GM18907 (cell line): ENCODE data around the gene MAN1C1.
A peak's percentile ranks its signal among the peaks of the same experiment; 100 is the strongest.

ENCODE experiments used
- ATAC-seq: cut with Tn5 transposase; IDR thresholded peaks from one replicate; pipeline ENCODE4 v1.9.1; 2021; ENCODE audit warnings: mild to moderate bottlenecking, moderate library complexity; ENCODE audit not compliant: unreplicated experiment

The MAN1C1 gene

DNA sequence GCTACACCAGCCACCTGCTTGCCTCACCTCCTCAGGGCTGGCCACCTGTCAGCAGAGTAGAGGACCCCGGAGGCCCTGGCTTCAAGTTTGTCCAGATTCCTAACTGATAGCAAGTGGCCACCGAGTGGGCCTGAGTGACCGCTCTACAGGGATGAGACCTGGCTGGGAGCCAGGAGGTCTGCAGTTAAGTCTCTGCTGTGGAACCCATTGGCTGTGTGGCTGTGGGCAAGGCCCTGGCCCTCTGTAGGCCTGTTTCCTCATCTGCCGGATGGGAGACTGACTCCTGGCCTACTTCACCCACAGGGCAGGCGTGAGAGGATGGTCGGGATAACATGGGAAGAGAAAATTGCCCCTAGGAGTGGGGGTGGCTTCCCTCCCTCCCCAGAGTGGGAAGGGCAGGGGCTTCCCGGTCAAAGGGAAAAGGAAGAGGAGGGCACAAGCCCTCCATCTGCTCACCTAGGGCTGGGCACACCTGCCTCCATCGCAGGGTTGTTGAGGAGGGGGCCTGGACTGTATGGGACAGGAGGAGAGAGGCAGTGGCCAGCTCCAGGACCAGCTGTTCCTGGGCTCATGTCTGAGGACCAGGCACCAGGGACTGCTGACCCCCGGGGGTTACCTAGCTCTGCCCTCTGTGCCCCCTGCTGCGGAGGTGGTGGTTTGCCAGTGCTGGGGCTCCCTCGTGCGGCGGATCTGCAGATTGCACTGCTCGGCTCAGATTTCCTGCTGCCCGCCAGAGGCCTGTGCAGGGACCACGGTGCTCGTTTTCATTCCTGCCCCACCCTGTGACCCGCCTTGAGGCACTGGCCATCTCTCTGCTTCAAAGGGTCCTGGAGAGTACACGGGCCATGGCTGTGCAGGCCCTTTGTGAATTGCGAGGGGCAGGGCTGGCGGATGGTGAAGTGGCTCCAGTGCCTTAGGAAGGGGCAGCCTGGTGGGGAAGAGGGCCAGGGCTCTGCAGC lies 194.0 kb downstream of the MAN1C1 start:
- ATAC-seq, result no peak

DNA sequence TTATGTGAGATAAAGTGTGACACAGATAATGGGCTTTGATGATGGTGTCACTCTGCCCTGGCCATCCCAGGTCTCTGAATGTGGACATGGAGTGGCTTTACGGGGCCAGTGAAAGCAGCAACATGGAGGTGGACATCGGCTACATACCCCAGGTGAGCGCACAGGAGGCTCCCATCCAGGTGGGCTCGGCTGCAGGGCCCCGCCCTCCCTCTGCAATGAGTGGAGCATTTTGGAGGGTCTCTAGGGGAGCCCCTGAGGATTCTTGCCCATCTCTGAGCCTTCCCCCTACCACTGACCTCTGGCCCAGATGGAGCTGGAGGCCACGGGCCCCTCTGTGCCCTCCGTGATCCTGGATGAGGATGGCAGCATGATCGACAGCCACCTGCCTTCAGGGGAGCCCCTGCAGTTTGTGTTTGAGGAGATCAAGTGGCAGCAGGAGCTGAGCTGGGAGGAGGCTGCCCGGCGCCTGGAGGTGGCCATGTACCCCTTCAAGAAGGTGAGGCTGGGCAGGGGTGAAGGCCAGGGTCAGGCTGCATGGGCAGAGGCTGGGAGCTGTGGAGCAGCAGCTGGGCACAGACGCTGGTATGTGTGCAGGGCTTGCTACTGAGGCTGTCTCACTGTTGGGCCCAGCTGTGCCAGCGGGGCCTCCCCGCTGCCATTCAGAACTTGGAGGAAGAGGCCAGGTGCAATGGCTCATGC lies 194.9 kb downstream of the MAN1C1 start:
- no peak for ATAC-seq

DNA sequence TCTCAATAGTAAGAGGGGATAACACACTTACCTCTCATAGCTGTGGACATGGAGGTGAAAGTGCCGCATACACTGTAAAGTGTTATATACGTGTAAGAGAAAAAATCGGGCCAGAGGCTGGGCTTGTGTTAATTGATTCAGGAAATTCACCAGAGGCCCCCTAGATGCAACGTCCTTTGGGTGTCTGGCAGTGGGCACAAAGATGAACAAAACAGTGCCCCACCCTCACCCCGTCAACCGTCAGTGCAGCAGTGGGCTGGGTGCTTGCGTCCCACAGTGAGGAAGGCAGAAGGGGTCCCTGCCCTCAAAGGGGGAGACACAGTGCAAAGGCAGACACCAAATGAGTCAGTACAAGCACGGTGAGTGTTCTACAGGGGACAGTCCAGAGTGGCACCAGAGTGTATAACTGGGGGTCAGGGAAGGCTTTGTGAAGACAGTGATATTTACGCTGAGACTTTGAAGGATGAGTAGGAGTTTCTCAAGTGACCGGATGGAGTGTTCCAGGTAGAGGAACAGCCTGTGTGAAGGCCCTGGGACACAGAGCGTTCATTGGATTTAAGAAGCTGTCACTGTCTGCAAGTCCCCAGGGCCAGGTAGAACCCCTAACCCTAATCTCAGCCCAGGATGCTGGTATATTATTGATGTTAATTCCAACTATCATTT lies 196.6 kb downstream of the MAN1C1 start:
- ATAC-seq, result no peak

DNA sequence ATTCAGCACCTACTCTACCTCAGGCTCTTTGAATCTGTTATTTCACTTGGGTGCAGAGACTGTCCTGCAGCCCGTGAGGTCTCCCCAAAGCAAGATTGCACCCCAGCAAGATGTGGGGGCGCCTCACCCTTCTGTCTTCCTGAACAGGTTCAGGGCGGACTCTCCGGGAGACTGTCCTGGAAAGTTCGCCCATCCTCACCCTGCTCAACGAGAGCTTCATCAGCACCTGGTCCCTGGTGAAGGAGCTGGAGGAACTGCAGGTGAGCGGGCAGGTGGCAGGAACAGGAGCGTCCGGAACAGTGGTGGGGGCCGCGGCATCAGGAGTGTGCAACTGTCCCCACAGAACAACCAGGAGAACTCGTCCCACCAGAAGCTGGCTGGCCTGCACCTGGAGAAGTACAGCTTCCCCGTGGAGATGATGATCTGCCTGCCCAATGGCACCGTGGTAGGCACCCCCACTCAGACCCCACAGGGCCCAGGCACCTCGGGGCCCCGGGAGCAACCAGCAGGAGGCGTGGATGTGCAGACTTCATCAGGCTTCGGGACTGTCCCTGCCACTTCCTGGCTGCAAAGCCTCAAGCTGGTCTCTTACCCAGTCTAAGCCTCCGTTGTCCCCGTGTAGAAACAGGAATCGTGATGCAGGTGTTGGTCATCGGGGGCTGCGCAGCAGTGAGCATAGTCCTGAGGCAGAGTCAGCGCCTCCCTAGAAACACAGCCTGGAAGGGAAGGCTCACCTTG lies 197.3 kb downstream of the MAN1C1 start:
- no peak for ATAC-seq

DNA sequence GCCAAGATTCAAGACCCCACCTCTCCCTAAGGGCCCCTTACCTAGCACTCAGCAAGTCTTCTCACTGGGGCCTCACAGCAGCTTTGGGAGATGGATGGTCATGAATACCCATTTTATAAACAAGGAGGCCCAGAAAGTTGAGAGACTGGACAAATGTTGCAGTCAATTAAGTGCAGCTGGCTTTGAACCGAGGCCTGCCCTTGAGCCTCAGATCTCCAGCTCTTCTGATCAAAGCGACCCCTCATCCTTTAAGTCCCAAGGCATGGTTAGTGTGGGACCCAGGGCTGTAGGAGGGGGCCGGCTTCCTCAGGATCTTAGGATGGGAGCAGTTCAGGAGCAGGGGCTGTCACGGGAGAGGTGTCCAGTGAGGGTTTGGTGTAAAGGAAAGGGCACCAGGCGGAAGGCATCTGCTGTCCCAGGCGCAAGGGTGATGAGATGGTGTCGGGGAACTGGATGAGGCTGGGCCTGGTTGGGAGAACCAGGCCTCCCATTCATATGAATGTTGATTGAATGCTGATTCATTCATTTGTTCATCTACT lies 198.0 kb downstream of the MAN1C1 start:
- ATAC-seq, result no peak

DNA sequence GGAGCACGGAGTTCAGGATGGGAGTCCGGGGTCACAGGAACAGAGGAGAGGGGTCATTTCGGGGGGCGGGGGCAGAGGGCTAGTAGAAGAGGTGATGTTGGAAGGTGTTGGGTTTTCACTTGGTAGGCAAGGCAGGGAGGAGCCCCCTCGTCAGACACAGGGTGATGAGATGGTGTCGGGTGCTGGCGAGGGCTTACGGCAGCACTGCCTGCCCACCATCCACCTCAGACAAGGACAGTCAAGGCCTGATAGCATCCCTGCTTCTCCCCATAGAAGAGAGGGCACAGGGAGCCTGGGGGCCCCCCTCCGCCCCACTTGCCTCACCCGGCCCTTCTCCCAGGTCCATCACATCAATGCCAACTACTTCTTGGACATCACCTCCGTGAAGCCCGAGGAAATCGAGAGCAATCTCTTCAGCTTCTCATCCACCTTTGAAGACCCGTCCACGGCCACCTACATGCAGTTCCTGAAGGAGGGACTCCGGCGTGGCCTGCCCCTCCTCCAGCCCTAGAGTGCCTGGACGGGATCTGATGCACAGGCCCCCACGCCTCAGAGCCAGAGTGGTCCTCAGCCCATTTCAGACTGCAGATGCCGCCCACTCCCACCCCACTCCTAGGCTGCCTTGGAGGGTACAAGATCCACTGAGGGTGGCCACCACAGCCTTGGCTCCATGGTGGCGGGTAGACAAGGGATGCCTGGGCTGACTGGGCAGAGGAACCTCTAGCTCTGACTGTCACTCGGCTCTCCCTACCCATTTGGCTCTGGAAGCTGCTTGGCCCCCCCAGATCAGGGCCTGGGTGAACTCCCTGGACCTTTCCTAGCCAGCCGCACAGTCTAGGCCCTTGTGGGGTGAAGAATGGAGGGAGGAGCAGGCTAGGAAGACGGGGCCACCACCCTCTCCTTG lies 198.9 kb downstream of the MAN1C1 start:
- no peak for ATAC-seq

DNA sequence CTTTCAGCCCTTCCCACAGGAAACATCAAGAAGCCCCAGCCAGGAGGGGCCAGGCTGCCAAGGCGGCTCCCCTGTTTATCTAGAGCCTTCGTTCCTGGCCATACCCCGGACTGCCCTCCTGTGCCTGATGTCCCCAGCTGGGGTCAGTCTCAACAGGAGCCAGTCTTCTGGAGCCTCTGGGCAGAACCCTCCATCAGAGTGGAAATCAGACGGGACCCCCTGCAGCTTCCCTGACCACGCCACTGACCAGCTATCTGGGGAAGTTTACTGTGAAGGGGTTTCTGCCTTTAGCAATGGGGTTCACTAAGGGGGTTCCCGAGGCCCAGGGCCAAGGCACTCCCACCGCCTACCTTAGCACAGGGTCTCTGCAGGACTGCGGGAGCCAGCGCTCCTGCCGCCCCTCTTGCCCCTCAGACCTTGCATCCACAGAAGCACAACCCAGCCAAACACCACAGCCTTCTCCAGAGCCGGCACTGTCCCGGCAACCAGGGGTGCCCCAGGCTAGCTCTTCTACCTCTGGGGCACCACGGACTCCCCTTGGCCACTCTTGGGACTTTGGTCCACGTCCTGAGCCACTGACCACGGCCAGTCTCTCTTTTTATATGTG lies 199.6 kb downstream of the MAN1C1 start:
- ATAC-seq, result no peak

DNA sequence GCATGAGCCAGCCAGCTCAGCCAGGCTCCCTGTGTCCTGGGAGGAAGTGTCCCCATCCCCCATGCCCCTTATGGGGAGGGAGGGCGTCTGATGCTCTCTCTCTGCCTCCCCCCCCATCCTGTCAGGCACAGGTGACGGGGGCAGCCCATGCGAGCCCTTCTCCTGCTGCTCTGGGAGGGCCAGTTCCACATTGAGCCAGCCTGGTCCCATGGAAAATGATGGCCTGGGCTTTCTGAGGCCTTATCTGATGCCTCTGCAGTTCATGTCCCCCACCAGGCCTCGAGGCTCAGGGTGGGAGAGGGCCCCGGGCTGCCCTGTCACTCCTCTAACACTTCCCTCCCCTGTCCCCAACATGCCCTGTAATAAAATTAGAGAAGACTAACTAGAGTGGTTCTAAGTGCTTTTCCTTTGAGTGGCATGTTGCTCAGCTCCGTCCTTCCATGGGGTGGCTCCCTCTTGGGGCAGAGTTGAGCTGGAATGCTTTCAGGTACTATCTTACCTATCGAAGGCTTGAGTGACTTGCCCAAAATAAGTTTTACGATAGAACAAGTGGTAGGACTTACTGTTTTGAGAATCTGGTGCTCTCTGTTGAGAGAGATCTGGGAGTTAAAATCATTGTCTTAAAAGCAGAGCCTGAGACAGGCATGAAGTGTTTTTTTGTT lies 201.4 kb downstream of the MAN1C1 start:
- no peak for ATAC-seq

DNA sequence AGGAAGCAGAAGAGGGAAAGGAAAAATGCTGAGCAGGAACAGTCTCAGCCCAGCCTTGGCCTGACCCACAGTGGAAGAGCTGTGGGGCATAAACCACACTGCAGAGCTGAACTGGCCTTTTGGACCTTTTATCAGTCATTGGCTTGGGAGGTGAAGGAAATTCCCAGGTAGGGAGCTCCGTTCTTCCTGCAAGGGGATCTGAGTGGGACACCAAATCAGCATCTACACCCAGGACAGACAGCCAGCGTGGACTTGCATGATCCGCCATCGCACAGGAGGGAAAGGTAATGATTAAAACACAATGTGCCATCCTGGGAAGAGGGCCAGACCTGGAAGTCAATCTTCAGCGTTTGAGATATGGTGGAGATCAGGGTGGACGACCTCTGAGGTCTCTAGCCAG lies 202.0 kb downstream of the MAN1C1 start:
- no peak for ATAC-seq

DNA sequence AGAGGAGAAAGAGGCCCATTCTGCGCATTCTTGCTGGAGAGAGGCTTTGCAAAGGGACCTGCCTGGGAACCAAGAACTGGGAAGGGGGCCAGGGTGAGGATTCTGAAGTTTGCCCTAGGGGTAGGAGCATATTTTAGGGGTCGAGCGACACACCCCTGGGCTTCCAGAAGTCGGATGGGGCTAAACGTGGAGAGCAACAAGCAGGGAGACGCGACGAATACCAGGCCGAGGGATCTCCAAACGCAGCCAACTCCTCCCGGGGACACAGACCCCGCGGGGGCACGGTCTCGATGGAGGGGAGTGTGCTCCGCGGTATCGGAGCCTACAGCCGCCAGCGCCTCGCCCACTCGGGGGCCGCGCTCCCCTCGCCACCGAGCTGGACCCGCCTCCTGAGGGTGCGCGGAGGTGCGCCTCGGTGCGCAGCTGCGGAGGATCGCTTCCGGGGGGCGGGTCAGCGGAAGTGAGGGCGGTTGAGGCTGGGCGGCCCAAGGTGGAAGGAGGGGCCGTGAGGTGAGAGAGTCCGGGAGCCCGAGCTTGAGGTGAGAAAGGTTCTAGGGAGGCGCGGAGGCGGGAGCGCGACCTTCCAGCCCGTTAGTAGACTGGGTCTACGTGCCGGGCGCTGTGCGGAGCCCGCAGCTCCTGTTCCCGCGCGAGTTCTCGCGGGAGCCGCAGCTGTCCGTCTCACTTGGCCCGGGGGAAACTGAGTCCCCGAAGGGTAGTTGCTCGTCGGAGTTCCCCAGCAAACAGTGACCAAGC lies 203.1 kb downstream of the MAN1C1 start, which contains the start of gene MTFR1L:
Gene MTFR1L (plus strand): TSS at position 464 of the 756 bp plus-strand sequence. CDS start 3,151 bp downstream, outside the sequence.
- ATAC-seq, result peak; percentile 85

DNA sequence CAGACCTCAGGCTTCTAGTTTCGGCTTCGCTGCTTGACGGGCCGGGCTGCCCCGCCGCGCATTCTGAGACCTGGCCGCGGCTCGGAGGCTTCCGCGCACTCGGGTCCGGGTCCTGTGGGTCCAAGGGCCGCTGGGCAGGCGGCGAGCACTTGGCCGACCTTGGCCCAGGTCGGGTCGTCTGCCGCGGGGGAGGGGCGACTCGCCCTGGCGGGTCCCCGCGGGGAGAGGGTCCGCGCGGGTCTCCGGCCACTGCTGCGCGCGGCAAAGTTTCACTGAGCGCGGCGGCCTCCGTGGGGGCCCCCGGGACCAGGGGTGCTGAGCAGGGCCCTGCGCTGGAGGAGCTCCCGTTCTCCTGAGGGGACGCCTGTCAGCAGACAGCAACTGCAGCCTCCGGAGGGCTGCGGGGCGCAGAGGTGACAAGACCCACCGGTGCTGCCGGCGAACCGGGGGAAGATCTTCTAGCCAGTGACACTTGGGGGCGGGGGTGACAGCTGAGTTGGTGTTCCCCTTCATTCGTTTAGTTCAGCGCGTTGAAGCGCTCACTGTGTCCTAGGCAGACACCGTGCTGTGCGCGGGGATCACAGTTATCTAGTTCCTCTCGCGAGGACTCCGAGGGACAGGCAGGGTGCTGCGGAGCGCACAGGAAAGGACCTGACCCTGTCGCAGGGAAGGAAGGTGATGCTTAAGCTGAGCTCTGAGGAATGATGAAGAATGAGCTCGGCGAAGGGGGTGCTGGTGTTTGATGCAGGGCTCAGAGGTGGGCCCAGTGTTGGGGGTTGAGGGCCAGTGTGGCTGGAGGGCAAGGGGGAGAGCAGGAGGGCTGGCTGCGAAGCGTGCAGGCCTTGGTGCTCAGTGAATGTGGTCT lies 203.9 kb downstream of the MAN1C1 start:
- peak; percentile 50 for ATAC-seq

DNA sequence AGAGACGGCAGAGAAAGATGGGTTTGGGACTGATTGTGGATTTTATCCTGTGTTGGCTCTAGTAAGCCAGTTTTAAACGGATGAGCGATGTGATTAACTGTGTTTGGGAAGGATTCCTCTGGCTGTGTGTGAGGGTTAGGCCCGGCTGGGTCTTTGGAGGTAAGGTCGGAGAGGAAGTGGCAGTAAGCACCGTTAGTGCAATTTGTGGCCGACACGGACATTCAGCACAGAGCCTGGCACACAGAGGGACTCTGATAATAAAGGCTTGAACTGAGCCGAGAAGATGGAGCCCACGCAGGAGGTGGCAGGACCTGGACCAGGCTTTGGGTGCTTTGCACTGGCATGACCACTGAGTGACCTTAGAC lies 204.5 kb downstream of the MAN1C1 start:
- ATAC-seq, result no peak

DNA sequence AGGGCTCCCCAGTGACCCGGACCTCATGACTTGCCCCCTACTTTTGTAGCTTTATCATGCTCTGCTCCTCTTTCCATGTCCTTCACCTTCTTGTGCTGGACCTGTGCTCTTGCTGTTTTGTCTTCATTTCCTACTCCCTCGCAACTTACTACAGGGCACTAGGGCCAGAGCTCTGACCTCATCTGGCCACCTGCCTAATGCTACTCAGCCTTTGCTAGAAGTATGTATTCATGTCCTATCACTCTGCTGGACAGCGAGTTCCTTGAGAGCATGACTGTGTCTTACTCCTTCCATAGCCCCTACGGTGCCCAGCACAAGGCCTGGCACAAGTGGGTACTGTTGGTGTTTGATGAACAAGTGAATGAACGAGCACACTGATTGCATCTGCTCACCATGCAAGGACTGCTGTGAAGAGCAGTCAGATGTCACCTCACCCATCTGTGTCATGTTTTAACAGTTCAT lies 205.1 kb downstream of the MAN1C1 start:
- no peak for ATAC-seq

DNA sequence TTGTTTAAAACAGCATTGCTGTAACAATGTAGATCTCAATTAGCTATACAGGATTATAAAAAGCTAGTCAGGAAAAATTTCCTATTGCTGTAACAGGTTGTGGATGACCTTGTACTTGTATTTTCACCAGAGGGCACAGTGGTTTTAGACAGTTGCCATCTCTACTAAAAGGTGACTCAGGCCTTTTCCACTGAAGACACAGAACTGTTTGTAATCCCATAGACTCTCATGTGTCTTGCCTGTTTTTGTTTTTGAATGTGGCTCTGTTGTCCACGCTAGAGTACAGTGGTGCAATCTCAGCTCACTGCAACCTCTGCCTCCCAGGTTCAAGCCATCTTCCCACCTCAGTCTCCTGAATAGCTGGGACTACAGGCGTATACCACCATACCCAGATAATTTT lies 209.0 kb downstream of the MAN1C1 start:
- ATAC-seq, result no peak

DNA sequence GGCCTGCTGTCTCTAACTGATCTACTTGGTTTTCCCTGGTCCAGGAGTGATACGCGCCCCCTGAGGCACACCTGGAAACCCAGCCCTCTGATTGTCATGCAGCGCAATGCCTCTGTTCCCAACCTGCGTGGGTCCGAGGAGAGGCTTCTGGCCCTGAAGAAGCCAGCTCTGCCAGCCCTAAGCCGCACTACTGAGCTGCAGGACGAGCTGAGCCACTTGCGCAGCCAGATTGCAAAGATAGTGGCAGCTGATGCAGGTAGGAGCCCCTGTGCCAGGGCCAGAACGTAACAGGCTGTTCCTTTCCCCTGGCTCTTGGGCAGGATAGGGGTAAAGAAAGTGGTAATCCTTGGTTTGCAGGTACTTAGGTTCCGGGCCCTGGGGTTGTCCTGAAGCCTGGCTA lies 210.0 kb downstream of the MAN1C1 start:
- no peak for ATAC-seq

DNA sequence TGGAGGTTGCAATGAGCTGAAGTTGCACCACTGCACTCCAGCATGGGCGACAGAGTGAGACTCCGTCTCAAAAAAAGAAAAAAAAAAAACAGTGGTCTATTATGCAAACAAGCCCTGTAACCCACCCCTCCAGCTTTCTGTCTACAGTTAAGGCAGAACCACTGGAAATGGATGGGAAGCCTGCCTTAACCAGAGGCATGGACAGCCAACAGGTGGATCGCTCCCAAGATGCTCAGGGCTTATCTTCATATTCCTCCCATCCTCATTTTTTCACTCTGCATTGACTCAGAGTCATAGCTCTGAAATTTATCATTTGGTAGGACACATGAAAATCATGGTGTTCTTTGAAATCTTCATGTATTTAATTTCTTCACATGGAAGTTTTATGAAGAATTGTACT lies 211.9 kb downstream of the MAN1C1 start:
- ATAC-seq, result no peak

DNA sequence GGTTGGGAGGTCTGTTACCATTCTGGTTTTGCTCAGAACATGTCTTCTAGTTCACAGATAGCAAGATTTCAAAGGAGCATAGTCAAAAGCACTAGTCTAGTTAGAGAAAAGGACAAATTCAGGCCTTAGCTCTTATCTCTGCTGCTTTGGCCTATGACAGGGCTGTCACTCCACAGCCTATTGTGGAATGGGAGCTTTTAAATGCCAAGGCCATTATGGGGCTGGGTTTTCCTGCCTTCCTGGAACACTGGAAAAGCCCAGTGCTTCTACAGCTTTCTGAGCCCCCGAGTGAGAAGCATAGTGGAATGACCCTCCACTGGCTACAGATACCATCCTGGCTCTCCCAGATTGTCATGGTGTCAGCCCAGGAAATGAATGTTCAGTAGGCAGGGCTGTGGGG lies 212.5 kb downstream of the MAN1C1 start:
- ATAC-seq, result no peak
